OCI-LY1 (cell line): ENCODE data around the gene ZCWPW2.

Experiments
- CTCF ChIP-seq: fragments of 200-600 bp; sonication (generic), shearing (Covaris generic); IDR thresholded peaks from 2 replicates; pipeline ENCODE4 v1.5.1; 2017; ENCODE audit warnings: mild to moderate bottlenecking, antibody characterized with exemption, low read length, moderate library complexity, mixed read lengths
- EZH2 ChIP-seq: fragments of 200-600 bp; sonication (generic), shearing (Covaris generic); IDR thresholded peaks from 2 replicates; pipeline ENCODE4 v1.8.0; 2017; ENCODE audit warnings: borderline replicate concordance, mixed run types, mild to moderate bottlenecking, antibody characterized with exemption, low read length, moderate library complexity, mixed read lengths

DNA sequence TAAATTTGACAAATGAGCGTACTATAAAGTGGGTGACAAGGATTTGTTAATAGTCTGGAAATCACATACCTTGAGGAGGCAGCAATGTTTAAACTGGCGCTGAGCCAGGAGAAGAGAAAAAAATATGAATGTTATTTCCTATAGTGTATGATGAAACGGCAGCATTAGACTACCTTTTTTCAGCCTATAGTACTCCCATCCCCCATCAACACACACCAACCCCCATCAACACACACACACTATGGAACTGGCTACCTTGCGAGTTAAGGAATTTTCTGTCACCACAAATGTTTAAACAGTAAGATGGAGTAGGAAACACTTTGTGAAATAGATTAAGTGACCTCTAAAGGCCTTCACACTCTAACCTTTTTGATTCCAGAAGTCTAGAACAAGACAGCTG lies 46.8 kb upstream of the ZCWPW2 start:
- TF ChIP-seq CTCF (no peak), EZH2 (no peak)
